ENCODE data around the gene BDKRB2.

BDKRB2 gene

GRCh38 chr14:96198430-96199130 lies 6.1 kb upstream of the BDKRB2 start:
- no peak for DNase-seq (ENCODE audit: low read depth)

GRCh38 chr14:96201157-96201556 lies 3.5 kb upstream of the BDKRB2 start:
- DNase-seq (ENCODE audit: low read depth) = no peak

- no peak for DNase-seq (ENCODE audit: low read depth)
Observed at GRCh38 chr14:96201965-96202364, 2.7 kb upstream of the BDKRB2 start.

- DNase-seq (ENCODE audit: low read depth) = no peak
Observed at GRCh38 chr14:96202441-96203094, 2.1 kb upstream of the BDKRB2 start.

- no peak for DNase-seq (ENCODE audit: low read depth)
Observed at GRCh38 chr14:96203116-96203515, 1.5 kb upstream of the BDKRB2 start.

- no peak for DNase-seq (ENCODE audit: low read depth)
Observed at GRCh38 chr14:96203635-96204034, 1.0 kb upstream of the BDKRB2 start.

GRCh38 chr14:96205059-96205977 lies 679 bp downstream of the BDKRB2 start:
- no peak for DNase-seq (ENCODE audit: low read depth)

GRCh38 chr14:96205978-96206360 lies 1.3 kb downstream of the BDKRB2 start:
- no peak for DNase-seq (ENCODE audit: low read depth)

- DNase-seq (ENCODE audit: low read depth) = no peak
Observed at GRCh38 chr14:96206461-96206860, 1.8 kb downstream of the BDKRB2 start.

GRCh38 chr14:96207686-96208085 lies 3.0 kb downstream of the BDKRB2 start:
- DNase-seq (ENCODE audit: low read depth) = no peak

- no peak for DNase-seq (ENCODE audit: low read depth)
Observed at GRCh38 chr14:96208739-96209138, 4.1 kb downstream of the BDKRB2 start.

- no peak for DNase-seq (ENCODE audit: low read depth)
Observed at GRCh38 chr14:96212140-96212539, 7.5 kb downstream of the BDKRB2 start.

GRCh38 chr14:96212896-96213295 lies 8.3 kb downstream of the BDKRB2 start:
- no peak for DNase-seq (ENCODE audit: low read depth)

- no peak for DNase-seq (ENCODE audit: low read depth)
Observed at GRCh38 chr14:96213871-96214465, 9.3 kb downstream of the BDKRB2 start.

- DNase-seq (ENCODE audit: low read depth) = no peak
Observed at GRCh38 chr14:96214793-96215192, 10.2 kb downstream of the BDKRB2 start.

GRCh38 chr14:96215452-96216244 lies 11.0 kb downstream of the BDKRB2 start:
- no peak for DNase-seq (ENCODE audit: low read depth)

- no peak for DNase-seq (ENCODE audit: low read depth)
Observed at GRCh38 chr14:96216627-96217026, 12.0 kb downstream of the BDKRB2 start.

GRCh38 chr14:96217376-96217913 lies 12.8 kb downstream of the BDKRB2 start:
- DNase-seq (ENCODE audit: low read depth) = no peak

GRCh38 chr14:96221109-96221650 lies 16.5 kb downstream of the BDKRB2 start:
- no peak for DNase-seq (ENCODE audit: low read depth)

- no peak for DNase-seq (ENCODE audit: low read depth)
Observed at GRCh38 chr14:96221841-96222240, 17.2 kb downstream of the BDKRB2 start.

- DNase-seq (ENCODE audit: low read depth) = no peak
Observed at GRCh38 chr14:96224480-96225096, 19.9 kb downstream of the BDKRB2 start.

Measured in activated gamma-delta T cell treated with anti-CD3 and anti-CD28 coated beads, Interleukin-2, amount 50 U/mL, for 16 hours (primary cell).